ENCODE data around the gene LEMD2. TPM values are rescaled to one million over a fixed set of nuclear protein-coding genes. Genes with fewer than 3 reads are reported as not detected.

The LEMD2 gene
- total RNA-seq, 2 donors from 2014 or later: 57.4 to 77.2 TPM

DNA sequence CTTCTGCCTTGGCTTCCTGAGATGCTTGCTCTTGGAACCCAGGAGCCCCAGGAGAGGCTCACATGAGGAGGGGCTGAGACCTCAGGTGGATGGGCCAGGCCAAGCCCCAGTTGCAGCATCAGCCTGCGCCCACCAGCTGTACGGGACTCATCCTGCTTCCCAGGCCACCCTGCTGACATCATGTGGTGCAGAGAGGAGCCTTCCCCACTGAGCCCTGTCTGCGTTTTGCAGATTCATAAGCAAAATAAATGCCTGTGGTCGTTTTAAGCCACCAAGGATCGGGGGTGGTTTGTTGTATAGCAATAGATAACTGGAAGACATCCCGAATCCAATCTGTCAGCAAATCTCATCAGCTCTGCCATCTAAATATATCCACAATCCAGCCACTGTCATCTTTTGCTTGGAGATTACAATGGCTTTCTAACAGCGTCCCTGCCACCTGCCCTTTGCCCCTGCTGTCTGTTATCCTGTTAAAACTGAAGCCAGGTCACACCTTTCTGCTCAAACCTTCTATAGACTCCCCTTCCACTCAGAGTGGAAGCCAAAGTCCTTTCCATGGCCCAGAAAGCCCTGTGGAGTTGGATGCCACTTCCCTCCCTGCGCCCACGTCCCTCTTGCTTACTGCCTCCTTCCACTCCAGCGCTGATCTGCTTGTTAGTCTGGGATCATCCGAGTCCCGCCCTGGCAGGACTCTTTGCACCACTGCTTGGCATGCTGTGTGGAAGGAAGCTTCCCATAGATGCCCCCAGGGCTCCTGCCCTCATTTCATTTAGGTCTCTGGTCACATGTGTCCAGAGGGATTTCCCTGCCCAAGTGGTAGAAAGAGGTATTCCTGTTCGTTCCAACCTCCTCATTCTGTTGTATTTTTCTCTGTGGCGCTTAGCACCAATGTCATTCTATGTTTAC, 38.9 kb upstream of the LEMD2 start:
- H3K4me1 ChIP-seq (ENCODE audit: control insufficient read depth in 1 of 2, low read depth in 2 of 2): peaks cover 0 to 8% of the 10 kb centered on the region in 2 donors
- DNase-seq (ENCODE audit: low spot score): no peak
- no peak overlapping the region for H3K27ac ChIP-seq
- no peaks in the 10 kb centered on the region for H3K9me3 ChIP-seq
- no peaks in the 10 kb centered on the region for H3K36me3 ChIP-seq
- no peaks in the 10 kb centered on the region for H3K27me3 ChIP-seq (replicated peaks; ENCODE audit: insufficient read depth)
- ATAC-seq (ENCODE audit: insufficient number of reproducible peaks, low FRiP score, low read depth): no peak
- TF ChIP-seq, protein P1, sequence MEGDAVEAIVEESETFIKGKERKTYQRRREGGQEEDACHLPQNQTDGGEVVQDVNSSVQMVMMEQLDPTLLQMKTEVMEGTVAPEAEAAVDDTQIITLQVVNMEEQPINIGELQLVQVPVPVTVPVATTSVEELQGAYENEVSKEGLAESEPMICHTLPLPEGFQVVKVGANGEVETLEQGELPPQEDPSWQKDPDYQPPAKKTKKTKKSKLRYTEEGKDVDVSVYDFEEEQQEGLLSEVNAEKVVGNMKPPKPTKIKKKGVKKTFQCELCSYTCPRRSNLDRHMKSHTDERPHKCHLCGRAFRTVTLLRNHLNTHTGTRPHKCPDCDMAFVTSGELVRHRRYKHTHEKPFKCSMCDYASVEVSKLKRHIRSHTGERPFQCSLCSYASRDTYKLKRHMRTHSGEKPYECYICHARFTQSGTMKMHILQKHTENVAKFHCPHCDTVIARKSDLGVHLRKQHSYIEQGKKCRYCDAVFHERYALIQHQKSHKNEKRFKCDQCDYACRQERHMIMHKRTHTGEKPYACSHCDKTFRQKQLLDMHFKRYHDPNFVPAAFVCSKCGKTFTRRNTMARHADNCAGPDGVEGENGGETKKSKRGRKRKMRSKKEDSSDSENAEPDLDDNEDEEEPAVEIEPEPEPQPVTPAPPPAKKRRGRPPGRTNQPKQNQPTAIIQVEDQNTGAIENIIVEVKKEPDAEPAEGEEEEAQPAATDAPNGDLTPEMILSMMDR (IDR thresholded peaks at IDR 0.05): no peak
- H3K4me3 ChIP-seq: no peak overlapping the region

DNA sequence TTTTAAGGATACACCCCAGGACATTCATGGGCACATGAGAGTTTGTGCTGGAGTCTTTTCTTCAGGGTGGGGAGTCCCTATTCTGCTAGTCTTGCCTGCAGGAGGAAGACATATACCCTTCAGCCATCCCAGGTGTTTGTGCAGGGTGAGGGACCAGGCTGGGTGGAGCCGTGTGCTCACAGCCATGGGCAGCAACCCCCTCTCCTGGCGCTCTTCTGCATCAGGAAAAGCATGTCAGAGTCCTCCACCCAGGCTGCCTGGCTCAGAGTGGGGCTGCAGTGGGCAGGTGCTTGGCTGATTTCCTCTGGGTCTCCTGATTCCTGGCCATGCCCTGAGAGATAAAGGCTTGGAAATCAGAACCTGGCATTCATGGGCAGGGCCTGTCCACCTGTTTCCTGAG, 37.6 kb upstream of the LEMD2 start:
- Histone ChIP-seq H3K9me3 (no peaks in the 10 kb centered on the region), H3K27me3 (replicated peaks; ENCODE audit: insufficient read depth) (no peaks in the 10 kb centered on the region), H3K27ac (no peak overlapping the region), H3K36me3 (no peaks in the 10 kb centered on the region), H3K4me3 (no peak overlapping the region), H3K4me1 (ENCODE audit: control insufficient read depth in 1 of 2, low read depth in 2 of 2) (peaks cover 0 to 8% of the 10 kb centered on the region in 2 donors)
- DNase-seq (ENCODE audit: low spot score) (no peak), ATAC-seq (ENCODE audit: insufficient number of reproducible peaks, low FRiP score, low read depth) (no peak)
- TF ChIP-seq, protein P1 (IDR thresholded peaks at IDR 0.05): no peak

DNA sequence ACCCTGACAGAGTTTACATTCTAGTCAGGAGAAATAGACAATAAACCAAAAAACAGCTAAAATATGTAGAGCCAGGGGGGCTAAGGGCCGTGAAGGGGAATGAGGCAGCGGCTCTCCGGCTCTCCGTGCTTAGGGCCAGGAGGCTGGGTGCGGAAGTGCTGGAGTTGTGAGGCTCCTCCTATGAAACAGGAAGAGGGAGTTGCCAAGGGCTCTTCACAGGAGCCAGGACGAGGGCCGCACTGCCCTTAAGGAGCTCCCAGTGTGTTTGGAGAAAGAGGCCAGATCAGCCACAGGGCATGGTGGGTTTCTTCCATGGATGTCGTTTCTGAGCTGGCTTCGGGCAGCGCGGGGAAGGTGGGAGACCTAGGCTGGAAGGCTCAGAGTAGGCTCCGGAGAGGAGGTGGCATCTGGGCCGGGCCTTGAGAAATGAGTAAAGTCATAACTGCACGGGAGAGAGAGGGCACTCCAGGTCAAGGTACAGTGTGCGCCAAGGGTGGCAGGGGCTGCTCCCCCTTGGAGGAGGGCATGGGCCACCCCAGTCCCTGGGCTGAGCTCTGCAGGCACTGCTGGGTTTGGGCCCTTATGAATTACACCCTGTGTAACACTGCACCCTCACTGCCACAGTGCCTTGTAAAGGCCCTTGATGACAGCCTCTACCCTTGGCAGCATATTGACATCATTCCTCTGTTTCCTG, 35.7 kb upstream of the LEMD2 start:
- Histone ChIP-seq H3K27me3 (replicated peaks; ENCODE audit: insufficient read depth) (no peaks in the 10 kb centered on the region), H3K4me3 (no peak overlapping the region), H3K4me1 (ENCODE audit: control insufficient read depth in 1 of 2, low read depth in 2 of 2) (peaks cover 0 to 8% of the 10 kb centered on the region in 2 donors), H3K9me3 (no peaks in the 10 kb centered on the region), H3K27ac (no peak overlapping the region), H3K36me3 (no peaks in the 10 kb centered on the region)
- TF ChIP-seq, protein P1 (IDR thresholded peaks at IDR 0.05): no peak
- ATAC-seq (ENCODE audit: insufficient number of reproducible peaks, low FRiP score, low read depth): no peak
- no peak for DNase-seq (ENCODE audit: low spot score)

DNA sequence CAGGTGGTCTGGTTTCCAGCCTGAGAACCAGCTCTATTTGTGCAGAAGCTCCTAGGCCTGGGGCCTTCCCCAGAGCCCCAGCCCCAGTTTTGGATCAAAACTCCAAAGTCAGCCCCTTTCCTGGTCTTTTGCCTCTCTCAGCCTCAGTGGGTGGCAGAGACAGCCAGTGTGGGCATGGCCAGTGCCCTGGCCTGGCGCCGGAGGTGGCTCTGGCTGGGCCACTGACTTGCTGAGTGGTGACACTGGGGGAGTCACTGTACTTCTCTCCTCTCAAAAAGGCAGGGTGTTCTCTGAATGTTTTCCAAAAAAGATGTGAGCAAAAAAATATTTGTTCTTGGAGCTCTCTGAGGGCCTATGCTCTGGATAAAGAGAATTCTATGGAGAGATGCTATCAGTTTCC, 34.9 kb upstream of the LEMD2 start:
- DNase-seq (ENCODE audit: low spot score) (no peak), ATAC-seq (ENCODE audit: insufficient number of reproducible peaks, low FRiP score, low read depth) (no peak)
- Histone ChIP-seq H3K9me3 (no peaks in the 10 kb centered on the region), H3K4me3 (no peak overlapping the region), H3K27ac (no peak overlapping the region), H3K4me1 (ENCODE audit: control insufficient read depth in 1 of 2, low read depth in 2 of 2) (peaks cover 0 to 2% of the 10 kb centered on the region in 2 donors), H3K36me3 (no peaks in the 10 kb centered on the region), H3K27me3 (replicated peaks; ENCODE audit: insufficient read depth) (no peaks in the 10 kb centered on the region)
- TF ChIP-seq, protein P1 (IDR thresholded peaks at IDR 0.05): no peak
